SK-N-SH treated with all-trans-retinoic acid at 6 μM for 48 hours (cell line): ENCODE results near the gene MAPK4.

Experiments
- CREB5 ChIP-seq: fragments of 250-450 bp; sonication (Bioruptor Pico); IDR thresholded peaks from 2 replicates; pipeline ENCODE4 v1.5.1; 2020; ENCODE audit warnings: low read depth, mild to moderate bottlenecking, moderate library complexity
- PPARA ChIP-seq: fragments of 250-450 bp; sonication (Bioruptor Pico); IDR thresholded peaks from 2 replicates; pipeline ENCODE4 v1.5.0; 2020; ENCODE audit warnings: mild to moderate bottlenecking, borderline replicate concordance
- RARB ChIP-seq: fragments of 250-450 bp; sonication (Bioruptor Pico); IDR thresholded peaks from 2 replicates; pipeline ENCODE4 v1.8.0; 2021; ENCODE audit warnings: mild to moderate bottlenecking, moderate library complexity
- TCF4 ChIP-seq: fragments of 250-450 bp; sonication (Bioruptor Pico); IDR thresholded peaks from 2 replicates; pipeline ENCODE4 v1.8.0; 2021; ENCODE audit warnings: mild to moderate bottlenecking, moderate library complexity, borderline replicate concordance
- TSHZ2 ChIP-seq: fragments of 250-450 bp; sonication (Bioruptor Pico); IDR thresholded peaks from 2 replicates; pipeline ENCODE4 v1.5.0; 2020; ENCODE audit warnings: mild to moderate bottlenecking, moderate library complexity
- ZFP3 ChIP-seq: fragments of 250-450 bp; sonication (Bioruptor Pico); IDR thresholded peaks from 2 replicates; pipeline ENCODE4 v1.5.0; 2020; ENCODE audit warnings: mild to moderate bottlenecking, moderate library complexity
- ZFP30 ChIP-seq: fragments of 450-650 bp; formaldehyde crosslinking; IDR thresholded peaks from 2 replicates; pipeline ENCODE4 v1.5.0; 2022; ENCODE audit warnings: mild to moderate bottlenecking, moderate library complexity
- ZNF8 ChIP-seq: fragments of 450-650 bp; formaldehyde crosslinking; IDR thresholded peaks from 2 replicates; pipeline ENCODE4 v1.5.0; 2020; ENCODE audit warnings: mild to moderate bottlenecking, moderate library complexity

- no peak for TF ChIP-seq TSHZ2 (CRISPR knock-in tag)
- TF ChIP-seq CREB5 (CRISPR knock-in tag): no peak
- no peak for TF ChIP-seq RARB (CRISPR knock-in tag)
- no peak for TF ChIP-seq PPARA (CRISPR knock-in tag)
- TF ChIP-seq TCF4 (CRISPR knock-in tag): no peak
- TF ChIP-seq ZNF8: no peak
- TF ChIP-seq ZFP30 (CRISPR knock-in tag): no peak
- TF ChIP-seq ZFP3 (CRISPR knock-in tag): no peak
Measured at GRCh38 chr18:50747849-50748242, 188.0 kb downstream of the MAPK4 start.
